ENCODE results near the gene UGT1A4. TPM values are rescaled to one million over a fixed set of nuclear protein-coding genes. Genes with fewer than 3 reads are reported as not detected.

The UGT1A4 gene
- total and polyA plus RNA-seq, 2 donors (not counting 1 experiment from before 2014, with no cell fraction given) = not detected

DNA sequence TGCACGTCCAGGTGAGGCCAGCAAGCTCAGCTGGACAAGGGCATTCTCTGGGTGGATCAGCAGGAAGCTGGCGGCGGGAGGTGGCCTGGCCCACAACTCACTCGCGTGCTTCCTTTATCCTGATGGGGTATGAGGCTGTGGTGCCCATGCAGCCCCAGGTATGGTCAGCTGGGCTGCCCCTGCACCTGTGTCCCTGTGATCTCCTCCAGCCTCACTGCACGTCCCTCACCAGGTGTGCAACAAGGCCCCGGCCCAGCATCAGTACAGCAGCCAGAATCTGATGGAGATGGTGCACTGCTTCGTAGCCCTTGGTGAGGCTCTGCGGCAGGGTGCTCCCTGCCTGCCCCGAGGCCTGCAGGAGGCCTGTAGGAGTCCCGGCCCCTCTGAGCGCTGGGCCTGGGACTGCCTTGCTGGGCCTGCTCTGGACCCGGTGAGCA, 77.2 kb downstream of the UGT1A4 start:
- TF ChIP-seq EZH2 (IDR thresholded peaks at IDR 0.05; ENCODE audit: low read length, missing control alignments) (no peak), CTCF (conservative IDR thresholded peaks at IDR 0.05 in 1 of 2, IDR thresholded peaks at IDR 0.05 in 1 of 2; ENCODE audit: low read depth in 1 of 2, low read length in 2 of 2) (no peak)
- H3K9me3 ChIP-seq (ENCODE audit: control insufficient read depth, insufficient read depth, low read depth, low read length) = no peaks in the 10 kb centered on the region
- H3K27me3 ChIP-seq (ENCODE audit: control insufficient read depth, insufficient read depth, low read length) = no peaks in the 10 kb centered on the region
- no peak overlapping the region for H2AFZ ChIP-seq (ENCODE audit: low read length)
- DNase-seq (ENCODE audit: low read depth in 2 of 2) = no peak
- H4K20me1 ChIP-seq (ENCODE audit: control insufficient read depth, extremely low read depth, insufficient read depth, low read length) = no peaks in the 10 kb centered on the region
- H3K36me3 ChIP-seq (ENCODE audit: control insufficient read depth, insufficient read depth, low read length) = no peaks in the 10 kb centered on the region
- H3K79me2 ChIP-seq (ENCODE audit: control insufficient read depth, insufficient read depth, low read length) = no peaks in the 10 kb centered on the region
- no peak overlapping the region for H3K9ac ChIP-seq (ENCODE audit: insufficient read depth, low read length)
- H3K27ac ChIP-seq (ENCODE audit: insufficient read depth, low read length) = no peak overlapping the region
- no peak overlapping the region for H3K4me2 ChIP-seq (ENCODE audit: extremely low read depth, insufficient read depth, low read length)
- H3K4me1 ChIP-seq (ENCODE audit: control insufficient read depth, extremely low read depth, insufficient read depth, low read length) = no peaks in the 10 kb centered on the region
- H3K4me3 ChIP-seq (replicated peaks in 1 of 4; ENCODE audit: control extremely low read depth in 1 of 4, insufficient read depth in 1 of 4, low read depth in 3 of 4, low read length in 4 of 4) = no peak overlapping the region

DNA sequence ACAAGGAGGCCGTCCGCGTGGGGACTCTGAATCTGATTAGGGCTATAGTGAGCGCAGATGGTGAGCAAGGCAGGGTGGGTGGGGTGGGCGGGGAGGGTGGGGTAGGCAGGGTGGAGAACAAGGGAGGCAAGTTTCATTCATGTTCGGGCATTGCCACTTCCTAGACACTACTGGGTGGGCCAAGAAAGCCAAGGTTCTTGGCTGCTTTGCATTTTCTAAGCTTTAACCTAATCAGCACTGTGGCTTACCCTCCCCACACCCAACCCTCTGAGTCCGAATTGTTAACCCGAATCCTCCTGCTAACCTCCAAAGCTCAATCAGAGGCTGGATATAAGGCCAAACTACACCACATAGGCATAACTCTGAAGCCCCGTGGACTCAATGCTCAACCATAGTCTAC, 77.7 kb downstream of the UGT1A4 start:
- no peaks in the 10 kb centered on the region for H3K79me2 ChIP-seq (ENCODE audit: control insufficient read depth, insufficient read depth, low read length)
- no peak overlapping the region for H3K9ac ChIP-seq (ENCODE audit: insufficient read depth, low read length)
- no peak overlapping the region for H3K4me3 ChIP-seq (replicated peaks in 1 of 4; ENCODE audit: control extremely low read depth in 1 of 4, insufficient read depth in 1 of 4, low read depth in 3 of 4, low read length in 4 of 4)
- no peaks in the 10 kb centered on the region for H3K36me3 ChIP-seq (ENCODE audit: control insufficient read depth, insufficient read depth, low read length)
- no peaks in the 10 kb centered on the region for H3K27me3 ChIP-seq (ENCODE audit: control insufficient read depth, insufficient read depth, low read length)
- H3K9me3 ChIP-seq (ENCODE audit: control insufficient read depth, insufficient read depth, low read depth, low read length) = no peaks in the 10 kb centered on the region
- TF ChIP-seq CTCF (conservative IDR thresholded peaks at IDR 0.05 in 1 of 2, IDR thresholded peaks at IDR 0.05 in 1 of 2; ENCODE audit: low read depth in 1 of 2, low read length in 2 of 2) = no peak
- no peak for TF ChIP-seq EZH2 (IDR thresholded peaks at IDR 0.05; ENCODE audit: low read length, missing control alignments)
- H3K27ac ChIP-seq (ENCODE audit: insufficient read depth, low read length) = no peak overlapping the region
- no peak for DNase-seq (ENCODE audit: low read depth in 2 of 2)
- no peak overlapping the region for H3K4me2 ChIP-seq (ENCODE audit: extremely low read depth, insufficient read depth, low read length)
- no peaks in the 10 kb centered on the region for H3K4me1 ChIP-seq (ENCODE audit: control insufficient read depth, extremely low read depth, insufficient read depth, low read length)
- no peaks in the 10 kb centered on the region for H4K20me1 ChIP-seq (ENCODE audit: control insufficient read depth, extremely low read depth, insufficient read depth, low read length)
- no peak overlapping the region for H2AFZ ChIP-seq (ENCODE audit: low read length)

GRCh38 chr2:233798335-233799086, 80.0 kb downstream of the UGT1A4 start:
- no peaks in the 10 kb centered on the region for H3K9me3 ChIP-seq (ENCODE audit: control insufficient read depth, insufficient read depth, low read depth, low read length)

More at GRCh38 chr2:233798335-233799086, 80.0 kb downstream of the UGT1A4 start:
- peaks cover 1% of the 10 kb centered on the region for H3K27me3 ChIP-seq (ENCODE audit: control insufficient read depth, insufficient read depth, low read length)
- no peaks in the 10 kb centered on the region for H4K20me1 ChIP-seq (ENCODE audit: control insufficient read depth, extremely low read depth, insufficient read depth, low read length)
- no peak for TF ChIP-seq EZH2 (IDR thresholded peaks at IDR 0.05; ENCODE audit: low read length, missing control alignments)
- TF ChIP-seq CTCF (conservative IDR thresholded peaks at IDR 0.05 in 1 of 2, IDR thresholded peaks at IDR 0.05 in 1 of 2; ENCODE audit: low read depth in 1 of 2, low read length in 2 of 2) = no peak
- H3K79me2 ChIP-seq (ENCODE audit: control insufficient read depth, insufficient read depth, low read length) = no peaks in the 10 kb centered on the region
- no peak overlapping the region for H3K4me3 ChIP-seq (replicated peaks in 1 of 4; ENCODE audit: control extremely low read depth in 1 of 4, insufficient read depth in 1 of 4, low read depth in 3 of 4, low read length in 4 of 4)
- no peaks in the 10 kb centered on the region for H3K36me3 ChIP-seq (ENCODE audit: control insufficient read depth, insufficient read depth, low read length)
- no peak for DNase-seq (ENCODE audit: low read depth in 2 of 2)
- no peak overlapping the region for H3K27ac ChIP-seq (ENCODE audit: insufficient read depth, low read length)
- no peaks in the 10 kb centered on the region for H3K4me1 ChIP-seq (ENCODE audit: control insufficient read depth, extremely low read depth, insufficient read depth, low read length)
- no peak overlapping the region for H2AFZ ChIP-seq (ENCODE audit: low read length)
- H3K4me2 ChIP-seq (ENCODE audit: extremely low read depth, insufficient read depth, low read length) = no peak overlapping the region
- no peak overlapping the region for H3K9ac ChIP-seq (ENCODE audit: insufficient read depth, low read length)
